Natural killer cell treated with Interleukin-12 subunit alpha and Interleukin-12 subunit beta and Interleukin-15 and Interleukin-18, amount 100 ng/mL, for 72 hours (primary cell): ENCODE measurements around the gene GAGE12J. TPM values are rescaled to one million over a fixed set of nuclear protein-coding genes. Genes with fewer than 3 reads are reported as not detected.
A peak's percentile ranks its signal among the peaks of the same experiment; 100 is the strongest.
"Not testable (repeated sequence)": the region's sequence is repeated elsewhere in the genome, so short reads cannot be mapped to it uniquely, and the experiment has no call there.

ENCODE experiments used
- ATAC-seq, 2 donors: fragments of 150-1000 bp; cut with Tn5 transposase in 1 of 2; sonication (Bioruptor Pico), chemical (Tn5 transposase) in 1 of 2; 2 replicates each; pipeline ENCODE4 v1.10.0; 2021
- DNase-seq: peaks from one replicate; pipeline ENCODE4 v3.0.0; 2022; ENCODE audit warnings: low spot score
- H3K27ac Mint-ChIP-seq, 2 donors: 1 replicate in 1 of 2; 2 replicates in 1 of 2; pipeline ENCODE4 v1.8.0; 2022; ENCODE audit warnings: mixed read lengths in 2 of 2, mild to moderate bottlenecking in 1 of 2, moderate library complexity in 1 of 2
- H3K27me3 Mint-ChIP-seq, 2 donors: 1 replicate in 1 of 2; 2 replicates in 1 of 2; pipeline ENCODE4 v1.8.0; 2022; ENCODE audit warnings: mixed read lengths in 2 of 2
- H3K36me3 Mint-ChIP-seq: one replicate; pipeline ENCODE4 v1.8.0; 2022; ENCODE audit warnings: mixed read lengths
- H3K4me1 Mint-ChIP-seq, 2 donors: 1 replicate in 1 of 2; 2 replicates in 1 of 2; pipeline ENCODE4 v1.8.0; 2022; ENCODE audit warnings: low read depth in 2 of 2, mixed read lengths in 2 of 2, mild to moderate bottlenecking in 1 of 2
- H3K4me3 Mint-ChIP-seq: one replicate; pipeline ENCODE4 v1.8.0; 2022; ENCODE audit warnings: mixed read lengths
- H3K9me3 Mint-ChIP-seq: 2 replicates; pipeline ENCODE4 v1.8.0; 2022; ENCODE audit warnings: mixed read lengths
- total RNA-seq, 2 donors: library from RNA; stranded (reverse); gene quantifications; one replicate each; pipeline ENCODE4 v1.2.3, GENCODE V29; 2022

Gene GAGE12J
- total RNA-seq, 2 donors from 2014 or later, result not detected

DNA sequence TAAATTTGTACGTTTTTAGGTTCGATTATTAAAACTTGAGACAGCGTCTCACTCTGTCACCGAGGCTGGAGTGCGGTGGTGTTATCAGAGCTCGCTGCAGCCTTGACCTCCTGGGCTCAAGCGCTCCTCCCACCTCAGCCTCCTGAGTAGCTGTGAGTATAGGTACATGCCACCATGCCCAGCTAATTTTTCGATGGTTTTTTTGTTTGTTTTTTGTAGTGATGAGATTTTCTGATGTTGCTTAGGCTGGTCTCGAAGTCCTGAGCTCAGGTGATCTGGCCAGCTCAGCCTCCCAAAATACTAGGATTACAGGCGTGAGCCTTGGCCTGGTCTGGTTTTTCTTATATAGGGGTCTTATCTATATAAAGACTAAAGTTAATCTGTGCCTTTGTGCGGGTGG is 8.6 kb downstream of the GAGE12J start:
- DNase-seq, H3K27me3 Mint-ChIP-seq, H3K9me3 Mint-ChIP-seq, H3K4me3 Mint-ChIP-seq, H3K36me3 Mint-ChIP-seq, H3K27ac Mint-ChIP-seq, ATAC-seq, H3K4me1 Mint-ChIP-seq: not testable (repeated sequence)

DNA sequence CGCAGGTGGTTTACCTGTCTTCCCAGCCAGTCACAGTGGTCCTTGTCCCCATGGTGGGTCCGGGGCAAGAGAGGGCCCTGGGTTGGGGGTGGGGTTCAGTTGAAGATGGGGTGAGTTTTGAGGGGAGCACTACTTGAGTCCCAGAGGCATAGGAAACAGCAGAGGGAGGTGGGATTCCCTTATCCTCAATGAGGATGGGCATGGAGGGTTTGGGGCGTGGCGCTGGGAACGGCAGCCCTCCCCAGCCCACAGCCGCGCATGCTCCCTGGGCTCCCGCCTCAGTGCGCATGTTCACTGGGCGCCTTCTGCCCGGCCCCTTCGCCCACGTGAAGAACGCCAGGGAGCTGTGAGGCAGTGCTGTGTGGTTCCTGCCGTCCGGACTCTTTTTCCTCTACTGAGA is 9.4 kb downstream of the GAGE12J start, which contains the start of gene GAGE13:
TSS of gene GAGE13 (plus strand) at position 301 of the 400 bp plus-strand sequence. CDS start 1,156 bp downstream, outside the sequence.
- H3K27me3 Mint-ChIP-seq, H3K27ac Mint-ChIP-seq, ATAC-seq, H3K9me3 Mint-ChIP-seq, H3K4me1 Mint-ChIP-seq, H3K4me3 Mint-ChIP-seq, DNase-seq, H3K36me3 Mint-ChIP-seq: not testable (repeated sequence)

DNA sequence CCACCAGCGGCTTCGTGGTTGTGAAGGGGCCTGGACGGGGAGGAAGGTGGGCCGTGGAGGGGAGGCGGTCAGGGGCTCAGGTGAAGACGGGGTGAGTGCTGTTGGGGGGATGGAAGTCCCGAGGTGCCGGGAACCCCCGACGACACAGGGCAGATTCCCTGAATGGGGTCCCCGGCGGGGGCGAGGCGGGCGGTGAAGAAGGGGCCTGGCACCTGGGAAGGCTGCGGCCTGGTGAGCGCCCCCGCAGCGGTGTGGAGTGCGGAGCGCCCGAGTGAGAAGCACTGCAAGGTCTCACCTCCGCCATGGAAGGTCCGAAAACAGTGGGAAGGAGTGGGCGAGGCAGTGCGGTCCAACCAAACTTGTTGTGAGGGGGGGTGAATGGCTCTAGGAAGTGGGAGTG is 10.0 kb downstream of the GAGE12J start:
- ATAC-seq, H3K27ac Mint-ChIP-seq, DNase-seq, H3K4me3 Mint-ChIP-seq, H3K27me3 Mint-ChIP-seq, H3K9me3 Mint-ChIP-seq, H3K4me1 Mint-ChIP-seq, H3K36me3 Mint-ChIP-seq: not testable (repeated sequence)

DNA sequence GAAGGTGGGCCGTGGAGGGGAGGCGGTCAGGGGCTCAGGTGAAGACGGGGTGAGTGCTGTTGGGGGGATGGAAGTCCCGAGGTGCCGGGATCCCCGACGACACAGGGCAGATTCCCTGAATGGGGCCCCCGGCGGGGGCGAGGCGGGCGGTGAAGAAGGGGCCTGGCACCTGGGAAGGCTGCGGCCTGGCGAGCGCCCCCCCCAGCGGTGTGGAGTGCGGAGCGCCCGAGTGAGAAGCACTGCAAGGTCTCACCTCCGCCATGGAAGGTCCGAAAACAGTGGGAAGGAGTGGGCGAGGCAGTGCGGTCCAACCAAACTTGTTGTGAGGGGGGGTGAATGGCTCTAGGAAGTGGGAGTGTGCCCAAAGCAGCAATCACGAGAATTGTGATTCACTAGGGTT is 19.6 kb downstream of the GAGE12J start:
- not testable (repeated sequence) for H3K4me3 Mint-ChIP-seq, H3K27me3 Mint-ChIP-seq, H3K9me3 Mint-ChIP-seq, H3K4me1 Mint-ChIP-seq, H3K36me3 Mint-ChIP-seq, ATAC-seq, H3K27ac Mint-ChIP-seq
- peak; percentile 75 for DNase-seq

DNA sequence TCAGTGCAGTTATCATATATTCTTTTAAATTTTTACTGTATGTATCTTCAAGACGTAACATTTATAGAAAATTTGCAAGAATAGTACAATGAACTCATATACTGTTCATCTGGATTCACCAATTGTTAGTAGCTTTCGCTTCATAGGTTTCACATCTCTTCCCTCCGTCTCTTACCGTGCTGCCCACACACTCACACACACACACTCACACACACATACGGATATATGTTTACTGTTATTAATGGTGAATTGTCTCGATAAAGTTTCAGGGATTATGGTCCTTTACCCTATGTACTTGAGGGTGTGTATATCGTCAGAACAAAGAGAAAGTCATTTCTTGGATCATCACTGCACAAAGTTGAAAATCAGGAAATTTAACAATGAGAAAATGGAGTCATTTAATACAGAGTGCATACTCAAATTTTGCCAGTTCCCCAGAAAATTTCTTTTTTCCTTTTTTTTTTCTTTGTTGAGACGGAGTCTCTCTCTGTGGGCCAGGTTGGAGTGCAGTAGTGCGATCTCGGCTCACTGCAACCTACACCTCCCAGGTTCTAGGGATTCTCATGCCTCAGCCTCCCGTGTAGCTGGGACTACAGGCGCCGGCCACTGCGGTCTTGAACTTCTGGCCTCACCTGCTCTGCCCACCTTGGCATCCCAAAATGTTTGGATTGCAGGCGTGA is 22.8 kb downstream of the GAGE12J start:
- ATAC-seq, result not testable (repeated sequence)

DNA sequence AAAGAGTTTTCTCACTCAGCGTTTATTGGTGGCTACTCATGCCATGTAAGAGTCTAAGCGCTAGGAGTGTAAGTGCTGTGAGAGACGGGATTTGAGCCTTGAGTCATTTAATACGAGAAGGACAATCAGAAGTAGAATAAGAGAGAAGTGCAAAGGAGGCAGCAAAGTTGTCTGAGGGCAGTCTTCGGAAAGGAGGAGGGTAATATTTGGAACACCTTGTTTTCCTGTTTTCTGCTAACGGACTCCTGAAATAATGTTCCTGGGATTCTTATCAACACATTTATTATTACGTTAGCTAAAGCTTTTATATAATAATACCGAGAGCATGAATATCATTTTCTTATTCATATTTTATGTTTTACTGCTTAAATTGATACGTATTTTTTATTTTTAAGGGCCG is 23.6 kb downstream of the GAGE12J start:
- not testable (repeated sequence) for ATAC-seq, H3K9me3 Mint-ChIP-seq, H3K4me3 Mint-ChIP-seq

More for the DNA sequence above, 22.8 kb downstream of the GAGE12J start:
- not testable (repeated sequence) for DNase-seq, H3K9me3 Mint-ChIP-seq, H3K4me1 Mint-ChIP-seq, H3K27ac Mint-ChIP-seq, H3K27me3 Mint-ChIP-seq, H3K4me3 Mint-ChIP-seq, H3K36me3 Mint-ChIP-seq

DNA sequence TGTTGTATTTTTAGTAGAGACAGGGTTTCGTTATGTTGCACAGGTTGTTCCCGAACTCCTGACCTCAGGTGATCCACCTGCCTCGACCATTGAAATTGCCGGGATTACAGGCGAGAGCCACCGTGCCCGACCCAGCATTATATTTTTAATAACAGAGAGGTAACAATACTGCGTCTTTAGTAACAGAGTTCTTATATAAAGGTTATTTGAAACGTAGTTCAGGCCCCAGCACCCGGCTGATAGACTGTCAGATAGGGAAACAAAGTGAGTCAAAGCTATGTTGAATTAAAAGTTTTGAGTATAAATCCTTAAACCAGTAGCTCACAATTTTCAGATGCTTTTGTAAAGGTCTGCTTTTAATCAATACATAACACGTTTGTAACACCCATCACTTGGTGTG is 24.3 kb downstream of the GAGE12J start:
- not testable (repeated sequence) for H3K27me3 Mint-ChIP-seq, H3K4me1 Mint-ChIP-seq, H3K4me3 Mint-ChIP-seq

More for the DNA sequence above, 23.6 kb downstream of the GAGE12J start:
- H3K27me3 Mint-ChIP-seq, H3K36me3 Mint-ChIP-seq, DNase-seq, H3K4me1 Mint-ChIP-seq, H3K27ac Mint-ChIP-seq: not testable (repeated sequence)

More for the DNA sequence above, 24.3 kb downstream of the GAGE12J start:
- H3K27ac Mint-ChIP-seq, DNase-seq, ATAC-seq, H3K36me3 Mint-ChIP-seq, H3K9me3 Mint-ChIP-seq: not testable (repeated sequence)

Other genes with a start within 250 kb of the GAGE12J start
- 10 to 100 TPM; 16.4 to 19.5 TPM for gene PRAF2, start 248.0 kb upstream of the GAGE12J start, total RNA-seq
- 10 to 100 TPM; 48.1 to 62.3 TPM for gene WDR45, start 242.2 kb upstream of the GAGE12J start, total RNA-seq
- gene GPKOW, start 198.3 kb upstream of the GAGE12J start, total RNA-seq, result 10 to 100 TPM; 19.1 to 27.7 TPM
- gene MAGIX, start 159.3 kb upstream of the GAGE12J start, total RNA-seq, result 1 to 10 TPM; 1.2 to 1.3 TPM
- 10 to 100 TPM; 50.6 to 54.0 TPM for gene PLP2, start 150.1 kb upstream of the GAGE12J start, total RNA-seq
- gene PRICKLE3, start 135.7 kb upstream of the GAGE12J start, total RNA-seq, result 10 to 100 TPM; 13.1 to 16.0 TPM
- 1 to 10 TPM in 1 of 2 donors, under 1 TPM in 1; 0.84 to 1.7 TPM for gene SYP, start 121.8 kb upstream of the GAGE12J start, total RNA-seq
- gene CACNA1F, start 88.7 kb upstream of the GAGE12J start, total RNA-seq, result under 1 TPM in 1 of 2 donors, not detected in 1; 0.14 TPM
- 10 to 100 TPM; 25.6 to 25.7 TPM for gene CCDC22, start 86.6 kb upstream of the GAGE12J start, total RNA-seq
- under 1 TPM; 0.55 to 0.78 TPM for gene FOXP3, start 57.3 kb upstream of the GAGE12J start, total RNA-seq
- gene PPP1R3F, start 52.2 kb upstream of the GAGE12J start, total RNA-seq, result 1 to 10 TPM; 3.4 to 3.8 TPM
- gene GAGE10, start 18.4 kb upstream of the GAGE12J start, total RNA-seq, result not detected
- gene GAGE13, start 9.5 kb downstream of the GAGE12J start, total RNA-seq, result not detected
- not detected for gene GAGE12C, start 210.1 kb downstream of the GAGE12J start, total RNA-seq
- not detected for gene GAGE12D, start 219.7 kb downstream of the GAGE12J start, total RNA-seq
- not detected for gene GAGE12E, start 229.3 kb downstream of the GAGE12J start, total RNA-seq
- gene GAGE12F, start 238.8 kb downstream of the GAGE12J start, total RNA-seq, result not detected
- not detected for gene GAGE12G, start 248.4 kb downstream of the GAGE12J start, total RNA-seq